Trophoblast cell (in vitro differentiated cells and primary cell): ENCODE data around the gene WDR86. TPM values are rescaled to one million over a fixed set of nuclear protein-coding genes. Genes with fewer than 3 reads are reported as not detected.

Source experiments
- DNase-seq, 2 donors: peaks; one replicate each; pipeline ENCODE4 v3.0.0-alpha.2; 2016
- H2AFZ ChIP-seq: 2 replicates; pipeline ENCODE4 v1.6.1; 2013; ENCODE audit warnings: low read length, moderate library complexity, mild to moderate bottlenecking; ENCODE audit not compliant: insufficient read depth, poor library complexity
- H2AK5ac ChIP-seq: 2 replicates; pipeline ENCODE4 v1.6.1; 2013; ENCODE audit warnings: mild to moderate bottlenecking, low read length
- H2BK120ac ChIP-seq: 2 replicates; pipeline ENCODE4 v1.6.1; 2013; ENCODE audit warnings: low read length, mild to moderate bottlenecking, moderate library complexity; ENCODE audit not compliant: insufficient read depth, poor library complexity
- H2BK12ac ChIP-seq: 2 replicates; pipeline ENCODE4 v1.6.1; 2013; ENCODE audit warnings: mild to moderate bottlenecking, low read length, moderate library complexity
- H2BK5ac ChIP-seq: 2 replicates; pipeline ENCODE4 v1.6.1; 2013; ENCODE audit warnings: low read length, low read depth, moderate library complexity, mild to moderate bottlenecking; ENCODE audit not compliant: poor library complexity
- H3K14ac ChIP-seq: 2 replicates; pipeline ENCODE4 v1.6.1; 2013; ENCODE audit warnings: mild to moderate bottlenecking, low read length
- H3K18ac ChIP-seq: 2 replicates; pipeline ENCODE4 v1.6.1; 2013; ENCODE audit warnings: mild to moderate bottlenecking, low read length
- H3K23ac ChIP-seq: 2 replicates; pipeline ENCODE4 v1.6.1; 2013; ENCODE audit warnings: low read length
- H3K27ac ChIP-seq: 2 replicates; pipeline ENCODE4 v1.5.1; 2013; ENCODE audit warnings: low read depth, mild to moderate bottlenecking, inconsistent platforms, low read length, moderate library complexity
- H3K27me3 ChIP-seq: 2 replicates; pipeline ENCODE4 v1.6.1; 2013; ENCODE audit warnings: inconsistent platforms, mild to moderate bottlenecking, low read length, moderate library complexity; ENCODE audit not compliant: insufficient read depth
- H3K36me3 ChIP-seq, 2 experiments: 1 replicate in 1 of 2; 2 replicates in 1 of 2; pipeline ENCODE4 v1.6.1; 2013; ENCODE audit warnings: low read length in 2 of 2, mild to moderate bottlenecking in 2 of 2, moderate library complexity in 1 of 2; ENCODE audit not compliant: insufficient read depth in 2 of 2, control insufficient read depth in 1 of 2
- H3K4ac ChIP-seq: 2 replicates; pipeline ENCODE4 v1.6.1; 2013; ENCODE audit warnings: low read depth, mild to moderate bottlenecking, low read length, moderate library complexity
- H3K4me1 ChIP-seq, 2 experiments: 1 replicate in 1 of 2; 2 replicates in 1 of 2; pipeline ENCODE4 v1.6.1; 2013; ENCODE audit warnings: low read length in 2 of 2, mild to moderate bottlenecking in 2 of 2, moderate library complexity in 1 of 2; ENCODE audit not compliant: insufficient read depth in 2 of 2, control insufficient read depth in 1 of 2
- H3K4me2 ChIP-seq: 2 replicates; pipeline ENCODE4 v1.6.1; 2013; ENCODE audit warnings: inconsistent platforms, mild to moderate bottlenecking, low read length, moderate library complexity
- H3K4me3 ChIP-seq: 2 replicates; pipeline ENCODE4 v1.5.1; 2013; ENCODE audit warnings: mild to moderate bottlenecking, low read depth, low read length, inconsistent platforms
- H3K79me1 ChIP-seq: one replicate; pipeline ENCODE4 v1.6.1; 2013; ENCODE audit warnings: low read length
- H3K79me2 ChIP-seq: 2 replicates; pipeline ENCODE4 v1.6.1; 2013; ENCODE audit warnings: low read length, mild to moderate bottlenecking; ENCODE audit not compliant: control insufficient read depth, insufficient read depth, poor library complexity
- H3K9ac ChIP-seq: 2 replicates; pipeline ENCODE4 v1.6.1; 2013; ENCODE audit warnings: mild to moderate bottlenecking, low read length
- H3K9me3 ChIP-seq: 2 replicates; pipeline ENCODE4 v1.6.1; 2013; ENCODE audit warnings: low read depth, mild to moderate bottlenecking, control low read depth, inconsistent platforms, low read length; ENCODE audit not compliant: insufficient read depth
- H4K12ac ChIP-seq: 2 replicates; pipeline ENCODE4 v1.6.1; 2013; ENCODE audit warnings: low read depth, mild to moderate bottlenecking, low read length, moderate library complexity
- H4K8ac ChIP-seq: 2 replicates; pipeline ENCODE4 v1.6.1; 2013; ENCODE audit warnings: low read depth, mild to moderate bottlenecking, low read length, moderate library complexity
- H4K91ac ChIP-seq: one replicate; pipeline ENCODE4 v1.6.1; 2013; ENCODE audit warnings: low read depth, mild to moderate bottlenecking, low read length, moderate library complexity
- WGBS: extraction: QIAGEN DNeasy Blood & Tissue Kit; methylation state at CpG from one replicate; pipeline ENCODE4 v1.1.7; 2013; ENCODE audit warnings: missing lambda C conversion rate; ENCODE audit not compliant: insufficient read length, insufficient coverage; ENCODE audit errors: extremely low coverage; 5-methylcytosine and 5-hydroxymethylcytosine counted together
- polyA plus RNA-seq: library from polyadenylated mRNA; stranded (reverse); fragments of 200-250 nt; gene quantifications from 2 replicates; pipeline ENCODE4 v1.2.3, GENCODE V29; 2013

WDR86 gene, protein sequence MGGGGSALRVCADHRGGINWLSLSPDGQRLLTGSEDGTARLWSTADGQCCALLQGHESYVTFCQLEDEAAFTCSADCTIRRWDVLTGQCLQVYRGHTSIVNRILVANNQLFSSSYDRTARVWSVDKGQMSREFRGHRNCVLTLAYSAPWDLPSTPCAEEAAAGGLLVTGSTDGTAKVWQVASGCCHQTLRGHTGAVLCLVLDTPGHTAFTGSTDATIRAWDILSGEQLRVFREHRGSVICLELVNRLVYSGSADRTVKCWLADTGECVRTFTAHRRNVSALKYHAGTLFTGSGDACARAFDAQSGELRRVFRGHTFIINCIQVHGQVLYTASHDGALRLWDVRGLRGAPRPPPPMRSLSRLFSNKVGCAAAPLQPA
- 6.0 and 7.3 TPM in 2 replicates for polyA plus RNA-seq

DNA sequence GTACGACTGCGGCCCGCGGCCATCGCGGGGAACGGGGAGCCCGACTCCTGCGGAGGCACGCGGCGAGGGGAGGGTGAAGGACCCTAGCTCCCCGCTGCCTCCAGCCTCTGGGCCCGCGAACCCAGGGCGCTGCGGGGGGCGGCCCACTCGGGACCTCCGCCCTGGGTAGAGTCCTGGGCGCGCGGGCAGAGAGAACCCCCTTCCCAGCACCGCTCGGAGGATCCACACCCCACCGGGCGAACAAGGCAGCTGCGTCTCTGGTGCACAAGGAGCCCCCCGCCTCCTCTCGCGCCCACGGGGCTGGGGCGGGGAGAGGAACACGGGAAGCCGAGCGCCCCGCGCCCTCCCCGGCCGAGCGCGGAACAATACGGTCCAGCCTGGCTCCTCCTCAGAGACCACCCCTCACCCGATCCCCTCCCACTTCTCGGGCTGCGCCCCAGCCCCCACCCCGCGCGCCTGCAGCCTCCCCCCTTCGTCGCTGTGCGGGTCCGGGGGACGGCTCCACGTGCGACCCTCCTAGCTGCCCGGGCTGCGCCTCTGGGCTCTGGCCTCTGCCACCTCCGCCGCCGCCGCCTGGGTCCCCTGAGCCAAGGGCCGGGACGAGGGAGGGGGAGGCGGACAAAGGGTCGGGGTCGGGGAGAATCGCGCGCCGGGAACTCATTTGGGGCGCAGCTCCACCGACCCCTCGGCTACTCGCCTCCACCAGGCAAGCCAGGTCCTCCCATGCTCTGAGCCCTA is at the start of gene WDR86:
WDR86 (minus strand) TSS at position 372 of the 738 bp plus-strand sequence. CDS start 449 bp downstream, outside the sequence.
- Histone ChIP-seq H2AFZ (peak within 1 kb of the TSS; percentile 96), H3K27ac (no peak within 1 kb of the TSS), H3K14ac (peak within 1 kb of the TSS; percentile 63)

DNA sequence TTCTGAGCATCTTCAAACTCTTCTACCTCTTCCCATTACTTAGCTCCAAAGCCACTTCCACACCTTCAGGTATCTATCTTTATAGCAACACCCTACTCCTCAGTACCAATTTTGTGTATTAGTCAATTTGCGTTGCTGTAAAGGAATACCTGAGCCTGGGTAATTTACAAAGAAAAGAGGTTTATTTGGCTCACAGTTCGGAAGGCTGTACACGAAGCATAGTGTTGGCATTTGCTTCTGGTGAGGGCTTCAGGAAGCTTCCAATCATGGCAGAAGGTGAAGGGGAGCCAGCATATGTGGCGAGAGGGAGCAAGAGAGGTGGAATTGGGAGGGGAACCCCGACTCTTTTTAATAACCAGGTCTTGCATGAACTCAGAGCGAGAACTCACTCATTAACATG is 47.7 kb upstream of the WDR86 start:
- DNase-seq = no peak
- Histone ChIP-seq H3K14ac (no peak overlapping the region), H4K91ac (no peak overlapping the region), H3K27ac (no peak overlapping the region), H3K9ac (no peak overlapping the region), H3K36me3 (no peaks in the 10 kb centered on the region), H2AK5ac (no peak overlapping the region), H2AFZ (no peak overlapping the region), H3K4ac (no peak overlapping the region), H3K4me3 (no peak overlapping the region), H3K23ac (no peak overlapping the region), H3K18ac (no peak overlapping the region), H2BK120ac (no peak overlapping the region), H3K9me3 (peaks cover 3% of the 10 kb centered on the region), H3K27me3 (no peaks in the 10 kb centered on the region), H2BK12ac (no peak overlapping the region), H2BK5ac (no peak overlapping the region), H3K79me1 (no peaks in the 10 kb centered on the region), H3K79me2 (no peaks in the 10 kb centered on the region), H3K4me1 (peaks cover 12 to 20% of the 10 kb centered on the region in 2 experiments), H3K4me2 (no peak overlapping the region), H4K12ac (no peak overlapping the region), H4K8ac (no peak overlapping the region)
- no CpG with 5 or more reads among the region's 6 CpGs for WGBS

More for the DNA sequence above, at the start of gene WDR86:
- H3K9me3 ChIP-seq = no peaks in the 10 kb centered on the region
- peak within 1 kb of the TSS; percentile 92 for H2BK12ac ChIP-seq
- H3K18ac ChIP-seq = peak within 1 kb of the TSS; percentile 74
- no peaks in the 10 kb centered on the region for H3K27me3 ChIP-seq
- peak within 1 kb of the TSS; percentile 88 for H2BK120ac ChIP-seq
- WGBS = no CpG with 5 or more reads among the region's 75 CpGs
- DNase-seq = no peak
- peaks cover 11% of the 10 kb centered on the region for H3K79me1 ChIP-seq
- H3K4ac ChIP-seq = peak within 1 kb of the TSS; percentile 84
- H3K4me3 ChIP-seq = peak within 1 kb of the TSS; percentile 79
- peak within 1 kb of the TSS; percentile 86 for H4K8ac ChIP-seq
- peak within 1 kb of the TSS; percentile 68 for H3K9ac ChIP-seq
- peak within 1 kb of the TSS; percentile 69 for H3K4me2 ChIP-seq
- peak within 1 kb of the TSS; percentile 80 for H2BK5ac ChIP-seq
- no peak within 1 kb of the TSS for H2AK5ac ChIP-seq
- H3K79me2 ChIP-seq = peaks cover 12% of the 10 kb centered on the region
- peak within 1 kb of the TSS; percentile 83 for H4K91ac ChIP-seq
- peak within 1 kb of the TSS; percentile 39 for H4K12ac ChIP-seq
- peaks cover 14 to 18% of the 10 kb centered on the region in 2 experiments for H3K4me1 ChIP-seq
- peaks cover 0 to 4% of the 10 kb centered on the region in 2 experiments for H3K36me3 ChIP-seq
- H3K23ac ChIP-seq = no peak within 1 kb of the TSS

DNA sequence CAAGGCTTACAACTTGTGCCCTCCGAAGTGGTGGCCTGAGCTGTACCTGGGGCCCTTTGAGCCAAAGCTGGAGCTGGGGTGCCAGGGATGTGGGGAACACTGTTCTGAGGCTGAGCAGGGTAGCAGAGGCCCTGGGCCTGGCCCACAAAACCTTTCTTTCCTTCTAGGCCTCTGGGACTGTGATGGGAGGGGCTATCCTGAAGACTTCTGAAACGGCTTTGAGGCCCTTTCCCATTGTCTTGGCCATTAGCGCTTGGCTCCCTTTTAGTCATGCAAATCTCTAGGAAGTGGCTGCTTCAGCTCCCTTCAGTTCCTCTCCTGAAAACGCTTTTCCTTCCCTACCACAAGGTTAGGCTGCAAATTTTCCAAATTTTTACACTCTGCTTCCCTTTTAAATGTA is 46.9 kb upstream of the WDR86 start:
- no peak overlapping the region for H4K91ac ChIP-seq

DNA sequence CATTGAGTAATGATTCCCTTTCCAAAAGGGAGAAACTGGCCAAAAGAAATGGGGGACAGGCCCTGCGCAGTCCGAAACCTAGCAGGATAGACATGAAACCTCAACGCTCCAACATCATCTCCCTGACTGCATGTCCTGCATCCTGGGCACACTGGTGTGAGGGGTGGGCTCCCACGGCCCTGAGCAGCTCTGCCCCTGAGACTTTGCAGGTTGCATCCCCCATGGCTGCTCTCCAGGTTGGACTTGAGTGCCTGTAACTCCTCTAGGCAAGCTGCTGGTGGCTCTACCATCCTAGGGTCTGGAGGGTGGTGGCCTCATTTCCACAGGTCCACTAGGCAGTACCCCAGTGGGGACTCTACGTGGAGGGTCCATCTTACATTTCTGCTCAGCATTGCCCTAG is 46.4 kb upstream of the WDR86 start:
- H3K18ac ChIP-seq = no peak overlapping the region
- H3K27me3 ChIP-seq = no peaks in the 10 kb centered on the region
- H3K9me3 ChIP-seq = peaks cover 5% of the 10 kb centered on the region
- no peak overlapping the region for H4K91ac ChIP-seq
- no peak overlapping the region for H3K27ac ChIP-seq
- DNase-seq = no peak
- no peak overlapping the region for H2BK120ac ChIP-seq
- no peak overlapping the region for H3K4me3 ChIP-seq
- no peak overlapping the region for H4K8ac ChIP-seq
- no peaks in the 10 kb centered on the region for H3K36me3 ChIP-seq
- no peak overlapping the region for H2BK12ac ChIP-seq
- H3K14ac ChIP-seq = no peak overlapping the region
- H3K9ac ChIP-seq = no peak overlapping the region
- H3K79me1 ChIP-seq = no peaks in the 10 kb centered on the region
- H2AFZ ChIP-seq = no peak overlapping the region
- H3K23ac ChIP-seq = no peak overlapping the region
- peaks cover 12 to 18% of the 10 kb centered on the region in 2 experiments for H3K4me1 ChIP-seq
- no CpG with 5 or more reads among the region's 5 CpGs for WGBS
- no peaks in the 10 kb centered on the region for H3K79me2 ChIP-seq
- H3K4ac ChIP-seq = no peak overlapping the region
- no peak overlapping the region for H2BK5ac ChIP-seq
- no peak overlapping the region for H2AK5ac ChIP-seq
- H4K12ac ChIP-seq = no peak overlapping the region
- H3K4me2 ChIP-seq = no peak overlapping the region

More for the DNA sequence above, 46.9 kb upstream of the WDR86 start:
- H3K9ac ChIP-seq = no peak overlapping the region
- no peak overlapping the region for H2BK5ac ChIP-seq
- no peak overlapping the region for H3K4me3 ChIP-seq
- H3K27me3 ChIP-seq = no peaks in the 10 kb centered on the region
- H4K12ac ChIP-seq = no peak overlapping the region
- no peaks in the 10 kb centered on the region for H3K79me1 ChIP-seq
- H3K4me1 ChIP-seq = peaks cover 12 to 20% of the 10 kb centered on the region in 2 experiments
- no peak overlapping the region for H2BK120ac ChIP-seq
- WGBS = no CpG with 5 or more reads among the region's 4 CpGs
- H2BK12ac ChIP-seq = no peak overlapping the region
- H3K18ac ChIP-seq = no peak overlapping the region
- no peak overlapping the region for H2AFZ ChIP-seq
- H3K36me3 ChIP-seq = no peaks in the 10 kb centered on the region
- H3K23ac ChIP-seq = no peak overlapping the region
- H3K4ac ChIP-seq = no peak overlapping the region
- no peak for DNase-seq
- no peak overlapping the region for H2AK5ac ChIP-seq
- H3K79me2 ChIP-seq = no peaks in the 10 kb centered on the region
- peaks cover 5% of the 10 kb centered on the region for H3K9me3 ChIP-seq
- H3K14ac ChIP-seq = no peak overlapping the region
- H3K4me2 ChIP-seq = no peak overlapping the region
- H3K27ac ChIP-seq = no peak overlapping the region
- no peak overlapping the region for H4K8ac ChIP-seq
